Mesothelial cell of epicardium (in vitro differentiated cells): ENCODE measurements around the gene GPD2. TPM values are rescaled to one million over a fixed set of nuclear protein-coding genes. Genes with fewer than 3 reads are reported as not detected.
"Not testable (repeated sequence)": the region's sequence is repeated elsewhere in the genome, so short reads cannot be mapped to it uniquely, and the experiment has no call there.

Source experiments
- DNase-seq, 2 experiments: peaks; one replicate each; pipeline ENCODE4 v3.0.0; 2021; ENCODE audit warnings: low spot score in 2 of 2; ENCODE audit not compliant: unreplicated experiment in 2 of 2
- H3K27ac Mint-ChIP-seq: 2 replicates; pipeline ENCODE4 v1.8.0; 2021; ENCODE audit warnings: mixed read lengths
- H3K27me3 Mint-ChIP-seq: 2 replicates; pipeline ENCODE4 v1.8.0; 2021; ENCODE audit warnings: low read depth, mixed read lengths
- H3K36me3 Mint-ChIP-seq: 2 replicates; pipeline ENCODE4 v1.8.0; 2021; ENCODE audit warnings: mixed read lengths
- H3K4me1 Mint-ChIP-seq: 2 replicates; pipeline ENCODE4 v1.8.0; 2021; ENCODE audit warnings: mixed read lengths
- H3K4me3 Mint-ChIP-seq: 2 replicates; pipeline ENCODE4 v1.8.0; 2021; ENCODE audit warnings: mild to moderate bottlenecking, moderate library complexity, mixed read lengths
- H3K9me3 Mint-ChIP-seq: 2 replicates; pipeline ENCODE4 v1.8.0; 2021; ENCODE audit warnings: mixed read lengths
- total RNA-seq: library from RNA; stranded (reverse); gene quantifications from 3 replicates; pipeline ENCODE4 v1.2.1, GENCODE V29; 2021
- TF ChIP-seq, protein P1 (sequence below): fragments of 200-600 bp; sonication (generic); IDR thresholded peaks from one replicate; pipeline ENCODE4 v1.5.0; 2021; ENCODE audit warnings: antibody characterized with exemption; ENCODE audit not compliant: unreplicated experiment

The GPD2 gene
- total RNA-seq, 1 donor from 2014 or later = 21.7 TPM

DNA sequence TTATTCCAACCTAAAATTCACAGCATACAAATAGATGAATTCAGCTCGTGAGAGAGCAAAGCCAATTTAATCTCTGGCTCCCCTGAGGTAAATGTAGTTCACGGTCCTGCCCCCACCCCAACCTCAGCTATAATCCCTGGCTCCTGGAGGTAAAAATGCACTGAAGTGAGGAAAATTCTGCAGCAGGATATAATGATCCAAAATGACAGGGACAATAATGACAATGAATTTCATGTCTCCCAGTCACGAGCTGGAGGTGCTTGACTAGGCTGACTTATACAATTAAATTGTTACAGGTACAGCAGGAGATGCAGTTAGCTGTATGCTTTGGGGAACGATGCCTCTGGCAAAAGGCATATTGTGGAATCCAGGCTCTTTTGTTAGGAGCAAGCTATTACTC lies 82.0 kb downstream of the GPD2 start:
- Mint-ChIP-seq H3K36me3 (peaks cover 17% of the 10 kb centered on the region), H3K4me3 (no peak overlapping the region), H3K9me3 (peaks cover 7% of the 10 kb centered on the region), H3K27me3 (no peaks in the 10 kb centered on the region), H3K4me1 (no peaks in the 10 kb centered on the region), H3K27ac (no peak overlapping the region)
- TF ChIP-seq, protein P1, sequence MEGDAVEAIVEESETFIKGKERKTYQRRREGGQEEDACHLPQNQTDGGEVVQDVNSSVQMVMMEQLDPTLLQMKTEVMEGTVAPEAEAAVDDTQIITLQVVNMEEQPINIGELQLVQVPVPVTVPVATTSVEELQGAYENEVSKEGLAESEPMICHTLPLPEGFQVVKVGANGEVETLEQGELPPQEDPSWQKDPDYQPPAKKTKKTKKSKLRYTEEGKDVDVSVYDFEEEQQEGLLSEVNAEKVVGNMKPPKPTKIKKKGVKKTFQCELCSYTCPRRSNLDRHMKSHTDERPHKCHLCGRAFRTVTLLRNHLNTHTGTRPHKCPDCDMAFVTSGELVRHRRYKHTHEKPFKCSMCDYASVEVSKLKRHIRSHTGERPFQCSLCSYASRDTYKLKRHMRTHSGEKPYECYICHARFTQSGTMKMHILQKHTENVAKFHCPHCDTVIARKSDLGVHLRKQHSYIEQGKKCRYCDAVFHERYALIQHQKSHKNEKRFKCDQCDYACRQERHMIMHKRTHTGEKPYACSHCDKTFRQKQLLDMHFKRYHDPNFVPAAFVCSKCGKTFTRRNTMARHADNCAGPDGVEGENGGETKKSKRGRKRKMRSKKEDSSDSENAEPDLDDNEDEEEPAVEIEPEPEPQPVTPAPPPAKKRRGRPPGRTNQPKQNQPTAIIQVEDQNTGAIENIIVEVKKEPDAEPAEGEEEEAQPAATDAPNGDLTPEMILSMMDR = no peak
- no peak for DNase-seq

GRCh38 chr2:156522864-156523440 lies 86.8 kb downstream of the GPD2 start:
- Mint-ChIP-seq H3K9me3 (peaks cover 7% of the 10 kb centered on the region), H3K36me3 (peaks cover 9% of the 10 kb centered on the region), H3K27ac (no peak overlapping the region), H3K4me1 (no peaks in the 10 kb centered on the region), H3K4me3 (no peak overlapping the region), H3K27me3 (no peaks in the 10 kb centered on the region)
- TF ChIP-seq, protein P1 = no peak
- DNase-seq = no peak

GRCh38 chr2:156526950-156527636 lies 90.9 kb downstream of the GPD2 start:
- DNase-seq = no peak
- Mint-ChIP-seq H3K4me1 (no peaks in the 10 kb centered on the region), H3K36me3 (no peaks in the 10 kb centered on the region), H3K27ac (no peak overlapping the region), H3K27me3 (no peaks in the 10 kb centered on the region), H3K4me3 (no peak overlapping the region), H3K9me3 (no peaks in the 10 kb centered on the region)
- TF ChIP-seq, protein P1 = no peak

DNA sequence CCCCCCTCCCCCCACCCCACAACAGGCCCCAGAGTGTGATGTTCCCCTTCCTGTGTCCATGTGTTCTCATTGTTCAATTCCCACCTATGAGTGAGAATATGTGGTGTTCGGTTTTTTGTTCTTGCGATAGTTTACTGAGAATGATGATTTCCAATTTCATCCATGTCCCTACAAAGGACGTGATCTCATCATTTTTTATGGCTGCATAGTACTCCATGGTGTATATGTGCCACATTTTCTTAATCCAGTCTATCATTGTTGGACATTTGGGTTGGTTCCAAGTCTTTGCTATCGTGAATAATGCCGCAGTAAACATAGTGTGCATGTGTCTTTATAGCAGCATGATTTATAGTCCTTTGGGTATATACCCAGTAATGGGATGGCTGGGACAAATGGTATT lies 92.4 kb downstream of the GPD2 start:
- H3K27me3 Mint-ChIP-seq, DNase-seq, H3K36me3 Mint-ChIP-seq: not testable (repeated sequence)

GRCh38 chr2:156532989-156533388 lies 96.8 kb downstream of the GPD2 start:
- H3K36me3 Mint-ChIP-seq = peaks cover 12% of the 10 kb centered on the region
- peaks cover 12% of the 10 kb centered on the region for H3K9me3 Mint-ChIP-seq
- TF ChIP-seq, protein P1 = no peak
- H3K4me1 Mint-ChIP-seq = peaks cover 10% of the 10 kb centered on the region
- DNase-seq = no peak
- no peak overlapping the region for H3K4me3 Mint-ChIP-seq
- no peaks in the 10 kb centered on the region for H3K27me3 Mint-ChIP-seq
- no peak overlapping the region for H3K27ac Mint-ChIP-seq

More for the DNA sequence above, 92.4 kb downstream of the GPD2 start:
- H3K9me3 Mint-ChIP-seq, H3K4me3 Mint-ChIP-seq, H3K4me1 Mint-ChIP-seq, H3K27ac Mint-ChIP-seq: not testable (repeated sequence)

- H3K4me3 Mint-ChIP-seq = no peak overlapping the region
- H3K9me3 Mint-ChIP-seq = peaks cover 12% of the 10 kb centered on the region
- no peak overlapping the region for H3K27ac Mint-ChIP-seq
- peaks cover 20% of the 10 kb centered on the region for H3K4me1 Mint-ChIP-seq
- peaks cover 12% of the 10 kb centered on the region for H3K36me3 Mint-ChIP-seq
- TF ChIP-seq, protein P1 = no peak
- no peak for DNase-seq
- H3K27me3 Mint-ChIP-seq = no peaks in the 10 kb centered on the region
Observed at GRCh38 chr2:156536534-156536933, 100.4 kb downstream of the GPD2 start.
